ENCODE results near the gene COPS3. TPM values are rescaled to one million over a fixed set of nuclear protein-coding genes. Genes with fewer than 3 reads are reported as not detected.

The COPS3 gene
- total and polyA plus RNA-seq, 2 of the 8 experiments (the other 6 are each of a cell fraction or from before 2014, with no cell fraction given): 82.9 to 110 TPM

- H2BK5ac ChIP-seq (ENCODE audit: low read depth, low read length): no peak overlapping the region
- H2BK20ac ChIP-seq (ENCODE audit: low read length): no peak overlapping the region
- WGBS, 2 experiments (ENCODE audit: extremely low coverage in 1 of 2, insufficient coverage in 1 of 2, insufficient read length in 1 of 2, insufficient replicate concordance in 2 of 2, low coverage in 1 of 2, low lambda C conversion rate in 2 of 2, missing lambda C conversion rate in 1 of 2): 82% methylated on average over 15 of the region's 15 CpGs; no CpG with 5 or more reads in 1 of the 2 experiments
- H2BK12ac ChIP-seq (ENCODE audit: low read depth, low read length): no peak overlapping the region
- no peaks in the 10 kb centered on the region for H3K79me2 ChIP-seq (ENCODE audit: control insufficient read depth in 1 of 2, insufficient read depth in 2 of 2, low read length in 2 of 2)
- no peak overlapping the region for H4K91ac ChIP-seq (replicated peaks; ENCODE audit: insufficient read length, low read length)
- H2AK5ac ChIP-seq (ENCODE audit: low read depth, low read length): no peak overlapping the region
- POLR2A ChIA-PET (ENCODE audit: partially characterized antibody): no interaction called here
- H3K14ac ChIP-seq (ENCODE audit: insufficient read length): no peak overlapping the region
- no peak overlapping the region for H2AFZ ChIP-seq (ENCODE audit: low read length)
- no peak overlapping the region for H3K4ac ChIP-seq (replicated peaks; ENCODE audit: insufficient read length, low read depth, low read length)
- FAIRE-seq (no peak), DNase-seq (ENCODE audit: low read depth in 1 of 2, low spot score in 2 of 2) (no peak)
- no peak overlapping the region for H2BK15ac ChIP-seq (ENCODE audit: low read length)
- H3K27me3 ChIP-seq (replicated peaks in 1 of 4; ENCODE audit: control insufficient read depth in 3 of 4, extremely low read depth in 1 of 4, insufficient read depth in 3 of 4, low read length in 3 of 4): no peaks in the 10 kb centered on the region
- no peak overlapping the region for H3K4me2 ChIP-seq (ENCODE audit: insufficient read depth in 1 of 2, low read depth in 2 of 2, low read length in 2 of 2)
- no peak overlapping the region for H3K23ac ChIP-seq (ENCODE audit: insufficient read length)
- H3K9ac ChIP-seq (replicated peaks in 1 of 4; ENCODE audit: extremely low read depth in 1 of 4, low read depth in 3 of 4, low read length in 3 of 4): no peak overlapping the region
- no peak overlapping the region for H3K27ac ChIP-seq (ENCODE audit: low read depth, low read length)
- no peaks in the 10 kb centered on the region for H3K23me2 ChIP-seq (ENCODE audit: low read depth, low read length)
- H3K79me1 ChIP-seq (ENCODE audit: low read depth, low read length): no peaks in the 10 kb centered on the region
- H4K5ac ChIP-seq (ENCODE audit: insufficient read length, low read depth, low read length): no peak overlapping the region
- H2BK120ac ChIP-seq (replicated peaks; ENCODE audit: low read depth, low read length): no peak overlapping the region
- H3K4me3 ChIP-seq (ENCODE audit: extremely low read depth in 1 of 4, insufficient read depth in 2 of 4, low read depth in 3 of 4, low read length in 4 of 4): no peak overlapping the region
- H3K36me3 ChIP-seq (ENCODE audit: control insufficient read depth in 2 of 4, insufficient read depth in 4 of 4, low read length in 3 of 4): no peaks in the 10 kb centered on the region
- H4K8ac ChIP-seq (ENCODE audit: extremely low read depth, insufficient read depth, low read length): 0 out of 2 replicates have a peak overlapping the region, but pooled peaks have one; percentile 1
- H3K18ac ChIP-seq (ENCODE audit: extremely low read depth, low read length): no peak overlapping the region; the same call in 1 of the 2 replicates
- no peaks in the 10 kb centered on the region; a peak in 1 of 7 replicates for H3K4me1 ChIP-seq (replicated peaks in 1 of 4; ENCODE audit: control insufficient read depth in 3 of 4, insufficient read depth in 4 of 4, low read length in 3 of 4)
- TF ChIP-seq RNF2 (IDR thresholded peaks at IDR 0.05; ENCODE audit: borderline replicate concordance, low read depth, low read length, missing control alignments, poor library complexity, severe bottlenecking): no peak
- TF ChIP-seq POLR2AphosphoS5 (IDR thresholded peaks at IDR 0.05; ENCODE audit: low read depth, low read length): no peak
- TF ChIP-seq RBBP5 (IDR thresholded peaks at IDR 0.05; ENCODE audit: borderline replicate concordance, low read depth, low read length): no peak
- TF ChIP-seq PHF8 (conservative IDR thresholded peaks at IDR 0.05; ENCODE audit: low read depth, low read length): no peak
- no peak for TF ChIP-seq SIRT6 (IDR thresholded peaks at IDR 0.05; ENCODE audit: low read length)
- TF ChIP-seq KDM5A (IDR thresholded peaks at IDR 0.05; ENCODE audit: low read length): no peak
- TF ChIP-seq, protein P1, sequence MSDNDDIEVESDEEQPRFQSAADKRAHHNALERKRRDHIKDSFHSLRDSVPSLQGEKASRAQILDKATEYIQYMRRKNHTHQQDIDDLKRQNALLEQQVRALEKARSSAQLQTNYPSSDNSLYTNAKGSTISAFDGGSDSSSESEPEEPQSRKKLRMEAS (IDR thresholded peaks at IDR 0.05): no peak
- no peak for TF ChIP-seq MAFK (IDR thresholded peaks at IDR 0.05; ENCODE audit: low read depth, low read length)
- no peak for TF ChIP-seq RAD21 (IDR thresholded peaks at IDR 0.05 in 1 of 2, conservative IDR thresholded peaks at IDR 0.05 in 1 of 2; ENCODE audit: low read depth in 2 of 2, low read length in 2 of 2)
- TF ChIP-seq POLR2A (IDR thresholded peaks at IDR 0.05; ENCODE audit: control extremely low read depth in 1 of 2, low read depth in 2 of 2, low read length in 2 of 2): no peak
- H3K56ac ChIP-seq (replicated peaks; ENCODE audit: insufficient read length, low read depth, low read length): no peak overlapping the region
- CTCF ChIA-PET (ENCODE audit: partially characterized antibody): interaction anchor here (1.7 kb wide), 1 partner anchor 62 kb away, joined by 4 read pairs; no protein-coding TSS in a partner anchor
- peaks cover 0 to 3% of the 10 kb centered on the region in 2 experiments; a peak in 1 of 4 replicates for H3K9me3 ChIP-seq (ENCODE audit: insufficient read depth in 2 of 2, low read depth in 1 of 2, low read length in 1 of 2)
- no peaks in the 10 kb centered on the region for H4K20me1 ChIP-seq (replicated peaks in 1 of 2; ENCODE audit: control insufficient read depth in 1 of 2, insufficient read depth in 2 of 2, low read length in 2 of 2)
Observed at GRCh38 chr17:17204041-17204591, 76.9 kb downstream of the COPS3 start.
